Measurements from ENCODE around the gene CACNA1S. TPM values are rescaled to one million over a fixed set of nuclear protein-coding genes. Genes with fewer than 3 reads are reported as not detected.

The CACNA1S gene
- polyA plus RNA-seq, 10 donors, result 21.3 to 56.2 (median 40.1) TPM

- no peak for DNase-seq
These were observed 16.6 kb downstream of the CACNA1S start for GRCh38 chr1:201095581-201095980.

GRCh38 chr1:201094832-201095231, 17.4 kb downstream of the CACNA1S start:
- peak in 2 of 3 donors; percentile 43 to 45 for DNase-seq

- no peak for DNase-seq
These were observed 18.3 kb downstream of the CACNA1S start for GRCh38 chr1:201093962-201094361.

- DNase-seq, result no peak
These were observed 18.7 kb downstream of the CACNA1S start for GRCh38 chr1:201093561-201093960.

- no peak for DNase-seq
These were observed 19.5 kb downstream of the CACNA1S start for GRCh38 chr1:201092738-201093137.

GRCh38 chr1:201091256-201091655, 21.0 kb downstream of the CACNA1S start:
- DNase-seq, result no peak

GRCh38 chr1:201090541-201090940, 21.7 kb downstream of the CACNA1S start:
- peak in 1 of 3 donors; percentile 58 for DNase-seq

GRCh38 chr1:201089596-201089995, 22.6 kb downstream of the CACNA1S start:
- DNase-seq, result peak in 1 of 3 donors; percentile 24

- DNase-seq, result no peak
These were observed 23.2 kb downstream of the CACNA1S start for GRCh38 chr1:201088901-201089525.

GRCh38 chr1:201088395-201088794, 23.8 kb downstream of the CACNA1S start:
- no peak for DNase-seq

- DNase-seq, result peak in 1 of 3 donors; percentile 30
These were observed 26.1 kb downstream of the CACNA1S start for GRCh38 chr1:201085902-201086735.

- no peak for DNase-seq
These were observed 27.9 kb downstream of the CACNA1S start for GRCh38 chr1:201084295-201084694.

GRCh38 chr1:201083741-201084140, 28.5 kb downstream of the CACNA1S start:
- no peak for DNase-seq

GRCh38 chr1:201080135-201080534, 32.1 kb downstream of the CACNA1S start:
- no peak for DNase-seq

GRCh38 chr1:201077736-201078135, 34.5 kb downstream of the CACNA1S start:
- no peak for DNase-seq

GRCh38 chr1:201077116-201077515, 35.1 kb downstream of the CACNA1S start:
- no peak for DNase-seq

- DNase-seq, result no peak
These were observed 36.1 kb downstream of the CACNA1S start for GRCh38 chr1:201076092-201076491.

- DNase-seq, result no peak
These were observed 38.2 kb downstream of the CACNA1S start for GRCh38 chr1:201074018-201074417.

- DNase-seq, result no peak
These were observed 39.3 kb downstream of the CACNA1S start for GRCh38 chr1:201072922-201073321.

GRCh38 chr1:201072149-201072548, 40.1 kb downstream of the CACNA1S start:
- DNase-seq, result no peak

GRCh38 chr1:201069636-201070035, 42.6 kb downstream of the CACNA1S start:
- no peak for DNase-seq

GRCh38 chr1:201068976-201069375, 43.2 kb downstream of the CACNA1S start:
- no peak for DNase-seq

GRCh38 chr1:201066986-201067385, 45.2 kb downstream of the CACNA1S start:
- DNase-seq, result no peak
